ENCODE results near the gene GYPA. TPM values are rescaled to one million over a fixed set of nuclear protein-coding genes. Genes with fewer than 3 reads are reported as not detected.
"Not testable (repeated sequence)": the region's sequence is repeated elsewhere in the genome, so short reads cannot be mapped to it uniquely, and the experiment has no call there.

The GYPA gene
- not detected for polyA plus RNA-seq (2012; ENCODE audit: insufficient read depth, insufficient read length)

GRCh38 chr4:144140594-144141295, at the start of gene GYPA:
GYPA (minus strand) TSS chr4:144140718; CDS start chr4:144140635, 83 bp downstream.
- not testable (repeated sequence) for DNase-seq (ENCODE audit: low read depth, low spot score); H3K4me3 ChIP-seq (ENCODE audit: low read length)

DNA sequence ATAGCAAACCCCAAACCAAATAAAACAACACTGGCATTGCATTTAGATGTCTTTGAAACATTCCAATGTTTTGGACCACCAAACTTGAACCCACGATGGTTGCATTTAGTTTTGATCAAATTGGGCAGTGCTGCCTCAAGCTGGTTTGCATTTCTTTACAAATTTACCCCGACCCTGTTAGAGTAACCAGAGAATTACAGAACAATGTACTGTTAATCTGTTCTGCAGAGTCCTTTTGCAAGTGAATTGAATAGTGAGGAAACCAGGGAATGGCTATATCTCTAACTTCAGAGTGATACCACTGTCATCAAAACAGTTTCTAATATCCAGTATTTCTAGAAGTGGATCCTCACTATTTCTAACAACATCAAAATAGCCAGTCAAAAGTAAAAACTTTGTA, 49.5 kb upstream of the GYPA start:
- H3K4me3 ChIP-seq (ENCODE audit: low read length): no peak overlapping the region
- DNase-seq (ENCODE audit: low read depth, low spot score): no peak

DNA sequence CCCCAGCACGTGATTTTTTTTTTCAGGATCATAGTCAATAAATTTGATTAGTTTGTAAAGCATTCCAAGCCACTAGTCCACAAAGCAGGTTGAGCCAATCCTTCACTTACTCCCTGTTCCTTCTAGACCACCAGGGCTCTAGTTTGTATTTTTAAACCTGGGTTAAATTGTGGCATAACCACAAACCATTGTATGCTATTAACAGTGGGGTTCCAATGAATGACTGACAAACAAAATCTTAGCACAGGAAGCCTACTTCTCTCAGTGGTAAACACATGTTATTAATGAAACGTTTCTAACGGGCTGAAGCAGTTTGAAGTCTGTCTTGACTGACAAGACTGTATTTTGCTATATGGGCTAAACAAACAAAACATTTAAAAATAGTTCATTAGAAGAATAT, 48.6 kb upstream of the GYPA start:
- DNase-seq (ENCODE audit: low read depth, low spot score): peak; percentile 40
- no peak overlapping the region for H3K4me3 ChIP-seq (ENCODE audit: low read length)

- no peak for DNase-seq (ENCODE audit: low read depth, low spot score)
- H3K4me3 ChIP-seq (ENCODE audit: low read length): no peak overlapping the region
These were observed 44.6 kb upstream of the GYPA start for GRCh38 chr4:144185086-144185485.

GRCh38 chr4:144183165-144183564, 42.6 kb upstream of the GYPA start:
- no peak for DNase-seq (ENCODE audit: low read depth, low spot score)

GRCh38 chr4:144181391-144181790, 40.9 kb upstream of the GYPA start:
- H3K4me3 ChIP-seq (ENCODE audit: low read length): no peak overlapping the region
- no peak for DNase-seq (ENCODE audit: low read depth, low spot score)

More at GRCh38 chr4:144183165-144183564, 42.6 kb upstream of the GYPA start:
- H3K4me3 ChIP-seq (ENCODE audit: low read length): no peak overlapping the region

DNA sequence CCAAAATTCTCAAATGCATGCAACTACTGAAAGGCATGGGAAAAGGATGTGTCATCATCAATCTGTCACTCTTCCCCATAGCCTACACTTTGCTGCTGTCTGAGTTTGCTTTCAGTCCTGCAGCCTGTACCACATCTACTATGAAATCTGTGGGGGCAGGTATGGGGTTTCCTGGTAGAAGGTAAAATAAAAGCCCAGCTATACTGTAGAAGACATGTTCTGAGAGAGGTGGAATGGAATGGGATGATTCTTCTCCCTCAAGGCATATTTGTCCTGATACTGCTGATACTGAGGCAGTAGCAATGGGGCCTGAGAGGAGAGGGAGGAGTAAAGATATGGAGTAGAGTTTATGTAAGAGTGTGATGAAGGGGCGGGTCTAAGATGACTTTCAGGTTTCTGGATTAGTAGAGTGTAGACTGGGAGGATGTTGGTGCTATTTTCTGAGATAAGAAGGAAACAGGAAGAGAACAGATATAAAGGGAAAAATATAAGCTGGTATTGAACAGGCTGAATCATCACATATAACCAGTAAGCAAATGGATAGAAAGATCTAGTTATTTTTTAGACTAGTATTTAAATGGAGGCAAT, 38.7 kb upstream of the GYPA start:
- H3K4me3 ChIP-seq (ENCODE audit: low read length): no peak overlapping the region

DNA sequence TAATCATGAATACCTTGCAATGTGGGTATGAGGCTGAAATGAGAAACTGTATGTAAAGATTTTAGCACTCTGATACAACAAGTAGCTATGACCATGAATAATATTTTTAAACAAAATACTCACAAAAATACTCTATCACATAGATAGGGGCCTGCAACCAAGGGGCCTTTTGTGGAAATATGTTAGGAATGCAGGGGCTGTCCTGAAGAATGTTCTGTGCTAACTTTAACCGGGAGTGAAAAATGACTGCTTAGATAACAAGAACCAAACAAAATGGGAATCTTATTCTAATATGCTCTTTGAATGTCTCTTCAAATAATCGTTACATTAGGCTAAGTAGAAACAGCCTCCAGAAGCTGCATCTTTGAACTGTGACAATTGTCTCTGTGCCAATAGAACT, 37.9 kb upstream of the GYPA start:
- no peak for DNase-seq (ENCODE audit: low read depth, low spot score)
- no peak overlapping the region for H3K4me3 ChIP-seq (ENCODE audit: low read length)

More for the DNA sequence above, 38.7 kb upstream of the GYPA start:
- no peak for DNase-seq (ENCODE audit: low read depth, low spot score)

DNA sequence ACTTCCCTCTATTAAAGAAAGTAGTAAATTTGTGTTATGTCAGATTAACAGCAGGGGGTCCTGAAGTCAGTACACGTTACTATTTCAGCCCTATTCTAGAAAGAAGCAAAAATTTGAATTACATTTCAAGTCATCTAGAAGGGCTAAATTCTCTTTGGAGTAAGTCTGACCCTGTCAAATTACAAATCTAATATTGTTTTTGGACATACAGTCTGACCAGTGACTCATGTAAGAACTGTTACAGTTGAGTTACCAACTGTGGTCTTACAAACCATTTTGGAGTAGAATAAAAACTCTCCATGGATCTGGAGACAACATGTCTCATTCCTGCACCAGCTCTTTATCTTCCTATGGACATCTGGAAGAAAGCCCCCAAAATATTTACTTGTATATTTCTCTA, 36.0 kb upstream of the GYPA start:
- H3K4me3 ChIP-seq (ENCODE audit: low read length): no peak overlapping the region
- no peak for DNase-seq (ENCODE audit: low read depth, low spot score)

GRCh38 chr4:144174401-144175067, 34.0 kb upstream of the GYPA start:
- DNase-seq (ENCODE audit: low read depth, low spot score): peak; percentile 77
- H3K4me3 ChIP-seq (ENCODE audit: low read length): no peak overlapping the region

- no peak for DNase-seq (ENCODE audit: low read depth, low spot score)
- H3K4me3 ChIP-seq (ENCODE audit: low read length): no peak overlapping the region
These were observed 31.2 kb upstream of the GYPA start for GRCh38 chr4:144171697-144172096.

- no peak for DNase-seq (ENCODE audit: low read depth, low spot score)
- H3K4me3 ChIP-seq (ENCODE audit: low read length): no peak overlapping the region
These were observed 28.7 kb upstream of the GYPA start for GRCh38 chr4:144169211-144169610.

GRCh38 chr4:144154044-144154443, 13.5 kb upstream of the GYPA start:
- DNase-seq (ENCODE audit: low read depth, low spot score): no peak
- H3K4me3 ChIP-seq (ENCODE audit: low read length): no peak overlapping the region

GRCh38 chr4:144142690-144143326, 2.3 kb upstream of the GYPA start:
- DNase-seq (ENCODE audit: low read depth, low spot score): peak; percentile 19
- H3K4me3 ChIP-seq (ENCODE audit: low read length): not testable (repeated sequence)

GRCh38 chr4:144141493-144141892, 975 bp upstream of the GYPA start:
- no peak overlapping the region for H3K4me3 ChIP-seq (ENCODE audit: low read length)
- DNase-seq (ENCODE audit: low read depth, low spot score): no peak

DNA sequence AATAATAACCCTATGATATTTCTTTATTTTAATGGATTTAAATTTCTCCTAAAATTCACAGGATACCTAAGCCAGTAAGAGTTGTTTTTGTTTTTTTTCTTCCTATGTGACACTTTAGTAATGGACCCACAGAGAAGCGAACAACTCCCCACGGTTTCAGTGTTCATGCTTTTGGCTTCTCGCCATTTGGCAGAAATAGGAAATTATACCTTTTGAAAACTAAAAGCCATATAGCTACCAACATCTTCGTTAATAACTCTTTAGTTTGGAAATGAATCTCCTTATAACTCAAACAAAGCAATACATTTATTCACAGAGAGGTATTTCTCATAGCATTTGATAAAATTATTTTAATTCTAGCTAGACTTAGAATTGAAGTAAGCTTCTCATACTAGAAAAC, 527 bp downstream of the GYPA start:
- not testable (repeated sequence) for DNase-seq (ENCODE audit: low read depth, low spot score); H3K4me3 ChIP-seq (ENCODE audit: low read length)

- H3K4me3 ChIP-seq (ENCODE audit: low read length); DNase-seq (ENCODE audit: low read depth, low spot score): not testable (repeated sequence)
These were observed 971 bp downstream of the GYPA start for GRCh38 chr4:144139547-144139946.

GRCh38 chr4:144138239-144138638, 2.3 kb downstream of the GYPA start:
- DNase-seq (ENCODE audit: low read depth, low spot score); H3K4me3 ChIP-seq (ENCODE audit: low read length): not testable (repeated sequence)

GRCh38 chr4:144137137-144137931, 3.2 kb downstream of the GYPA start:
- H3K4me3 ChIP-seq (ENCODE audit: low read length); DNase-seq (ENCODE audit: low read depth, low spot score): not testable (repeated sequence)
